T-helper 22 cell (primary cell): Measurements from ENCODE around the gene IQSEC1.

Experiments used
- DNase-seq: peaks from one replicate; pipeline ENCODE4 v3.0.0-alpha.2; 2020; ENCODE audit warnings: low read depth

Gene IQSEC1

DNA sequence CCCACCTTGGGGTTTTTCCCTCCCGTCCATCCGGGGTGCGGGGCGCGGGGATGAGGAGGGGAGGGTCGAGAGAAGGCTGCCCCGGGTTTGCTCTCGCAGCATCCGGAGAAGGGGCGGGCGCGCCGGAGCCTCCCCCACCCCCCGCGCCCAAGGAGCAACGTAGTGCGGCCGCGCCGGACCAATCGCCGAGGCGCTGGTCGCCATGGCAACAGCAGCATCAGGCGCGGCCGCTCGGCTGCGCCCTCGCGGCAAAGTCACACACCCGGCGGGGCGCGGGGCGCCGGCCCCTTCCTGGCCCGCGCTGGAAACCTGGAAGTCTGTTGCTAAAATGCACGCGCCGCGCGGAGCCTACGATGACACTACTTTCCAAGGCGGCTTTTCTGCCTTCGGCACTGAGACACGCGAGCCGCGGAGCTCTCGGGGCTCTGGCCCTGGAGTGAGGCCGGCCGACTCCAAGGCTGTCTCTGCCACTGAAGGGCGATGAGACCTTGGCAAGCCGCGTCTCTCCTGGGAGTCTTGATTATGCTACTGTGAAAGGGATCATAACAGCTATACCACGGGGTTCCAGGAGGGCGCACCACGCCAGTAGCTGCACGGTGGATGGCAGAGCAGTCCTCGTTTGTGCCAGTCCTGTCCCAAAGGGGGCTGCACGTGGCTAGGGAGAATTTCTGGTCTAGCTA, at the start of gene IQSEC1:
Gene IQSEC1 (minus strand): TSS at position 104 of the 680 bp plus-strand sequence. CDS start 415 bp downstream, outside the sequence.
- peak; percentile 68 for DNase-seq

DNA sequence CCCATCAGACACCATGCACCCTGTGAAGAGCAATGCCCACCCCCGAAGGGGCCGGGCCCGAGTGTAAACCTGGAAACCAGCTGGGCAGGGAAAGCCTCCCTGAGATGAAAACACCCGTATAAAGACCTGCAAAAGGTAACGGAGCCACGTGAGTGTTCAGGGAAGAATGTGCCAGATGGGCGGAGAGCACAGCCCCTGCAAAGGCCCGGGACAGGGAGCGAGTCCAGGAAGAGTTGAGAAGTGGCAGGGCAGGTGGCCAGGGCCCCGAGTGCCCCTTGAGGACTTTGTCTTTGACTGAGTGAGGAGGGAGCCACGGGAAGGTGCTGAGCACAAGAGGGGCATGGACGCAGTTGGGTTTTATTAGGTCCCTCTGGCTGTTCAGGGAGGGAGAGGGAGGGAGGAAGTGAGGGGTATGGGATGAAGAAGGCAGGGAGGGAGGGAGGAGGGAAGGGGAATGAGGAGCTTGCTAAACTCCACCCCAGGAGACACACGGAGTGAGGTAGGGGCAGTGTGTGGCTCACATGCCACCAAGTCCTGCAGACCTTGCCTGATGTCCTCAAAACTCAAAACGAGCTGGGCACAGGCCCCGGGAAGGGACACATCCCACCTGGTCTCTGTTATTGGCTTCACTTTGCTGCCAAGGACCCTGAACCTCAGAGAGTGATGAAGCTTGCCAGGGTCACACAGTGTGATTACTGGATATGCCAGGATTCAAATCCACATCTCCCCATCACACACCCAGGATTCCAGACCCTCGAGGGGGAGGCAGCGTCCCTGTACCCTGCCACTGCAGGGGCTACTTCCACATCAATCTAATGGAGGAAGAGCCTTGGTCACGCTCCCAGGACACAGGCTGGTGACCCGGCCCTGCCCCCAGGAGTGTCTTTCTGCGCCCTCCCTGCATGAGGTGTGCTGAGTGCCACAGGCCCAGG, 49.1 kb upstream of the IQSEC1 start:
- DNase-seq: no peak

DNA sequence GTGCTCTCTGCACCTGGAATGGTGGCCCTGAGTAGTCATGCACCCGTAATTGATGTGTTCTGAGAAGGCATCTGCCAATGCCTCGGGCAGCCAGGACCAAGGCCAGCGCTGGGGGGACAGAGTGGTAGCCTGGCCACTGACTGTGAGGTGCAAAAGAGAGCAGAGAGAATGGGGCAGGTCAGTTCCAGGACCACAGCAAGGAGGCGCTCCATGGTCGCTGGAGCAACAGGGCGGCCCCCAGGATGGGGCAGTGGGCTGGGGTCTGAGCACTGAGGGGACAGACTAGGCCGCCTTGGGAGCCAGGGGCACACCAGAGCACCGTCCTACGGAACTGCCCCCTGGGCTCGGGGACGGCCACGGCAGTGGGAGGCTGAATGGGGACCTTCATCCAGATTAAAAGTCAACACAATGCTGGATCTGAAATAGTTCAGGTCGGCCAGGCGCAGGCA, 48.3 kb upstream of the IQSEC1 start:
- DNase-seq: no peak

DNA sequence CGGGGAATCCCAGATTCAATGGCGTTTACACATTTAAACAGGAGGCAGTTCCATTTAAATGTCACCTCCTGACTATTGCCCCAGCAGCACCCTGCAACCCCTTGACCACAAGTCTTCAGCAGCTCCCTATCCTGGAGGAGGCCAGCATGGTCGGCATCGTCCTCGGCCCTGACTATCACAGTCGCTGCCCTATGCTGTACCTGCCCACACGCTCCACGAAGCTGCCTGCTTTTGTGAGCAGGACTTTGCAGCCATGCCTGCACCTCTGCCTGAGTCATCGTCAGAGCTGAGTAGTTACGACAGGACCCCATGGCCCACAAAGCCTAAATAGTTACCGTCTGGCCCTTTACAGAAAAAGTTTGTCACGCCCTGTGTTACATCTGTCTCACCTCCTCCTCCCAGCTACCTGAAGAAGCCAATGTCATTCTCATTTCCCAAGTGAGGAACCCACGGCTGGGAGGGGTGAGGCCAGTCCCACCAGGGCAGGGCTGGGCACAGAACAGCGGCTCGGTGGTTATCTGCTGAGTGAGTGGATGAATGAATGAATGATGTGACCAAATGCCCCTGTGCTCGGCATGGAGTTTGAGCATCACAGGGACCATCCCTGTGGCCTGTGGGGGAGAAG, 47.8 kb upstream of the IQSEC1 start:
- no peak for DNase-seq

DNA sequence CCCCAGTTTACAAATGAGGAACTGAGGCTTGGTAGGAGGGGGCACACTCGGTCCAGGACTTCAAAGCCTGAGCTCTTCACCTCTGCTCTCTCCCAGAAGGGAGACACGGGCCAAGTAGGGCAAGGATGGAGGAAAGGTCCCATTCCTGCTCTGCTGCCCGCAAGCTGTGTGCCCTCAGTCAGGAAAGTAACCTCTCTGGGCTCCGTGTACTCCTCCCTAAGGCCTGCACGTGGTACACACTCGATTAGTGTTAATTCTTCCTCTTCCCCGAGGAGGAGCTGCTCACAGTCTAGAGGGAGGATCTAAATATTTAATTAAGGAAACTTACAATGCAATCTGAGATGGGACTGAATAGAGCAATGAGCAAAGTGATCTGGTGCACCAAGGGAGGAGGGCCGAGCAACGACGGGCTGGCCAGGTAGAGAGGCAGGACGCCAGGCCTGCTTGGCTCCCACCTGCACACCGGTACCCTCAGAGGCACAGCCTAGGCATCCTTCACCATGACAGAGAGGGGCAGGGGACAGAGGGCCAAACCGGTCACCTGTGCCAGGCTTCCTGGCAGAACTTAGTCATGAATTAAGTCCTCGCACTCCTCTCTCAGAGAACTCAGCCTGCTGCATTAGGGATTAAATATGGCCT, 47.2 kb upstream of the IQSEC1 start:
- DNase-seq: no peak

DNA sequence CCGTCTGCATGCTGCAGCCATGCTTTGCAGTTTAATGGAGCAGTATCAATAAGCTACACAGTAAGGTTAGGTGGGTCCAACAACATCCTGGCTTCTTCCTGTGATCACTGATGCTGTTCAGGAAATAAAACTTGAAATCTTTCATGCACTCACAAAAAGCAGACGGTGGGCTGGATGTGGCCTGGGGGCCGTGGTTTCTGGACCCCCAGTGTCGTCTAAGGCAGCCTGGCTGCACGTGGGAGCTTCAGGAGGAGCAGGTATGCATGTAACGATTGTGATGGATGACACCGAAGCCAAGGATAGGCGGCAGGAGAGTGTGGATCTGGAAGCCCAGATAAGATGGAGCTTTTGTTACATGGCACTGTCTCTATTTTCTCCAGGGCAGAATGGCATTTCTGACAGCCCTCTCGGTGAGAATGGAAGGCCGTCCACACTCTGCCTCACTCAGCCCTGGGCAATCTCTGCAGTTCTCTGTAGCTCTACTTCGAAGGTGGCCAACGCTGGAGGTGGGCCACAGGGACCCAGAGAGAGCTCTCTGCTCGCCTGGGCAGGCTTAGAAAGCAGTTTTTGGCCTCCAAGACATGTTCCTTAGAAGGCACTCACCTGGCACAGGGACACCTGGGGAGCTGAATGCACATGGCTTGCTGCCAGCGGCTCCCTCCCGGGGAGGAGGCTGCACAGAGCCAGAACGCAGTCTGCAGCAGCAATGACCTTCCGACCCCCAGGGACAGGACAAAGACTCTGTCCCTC, 46.4 kb upstream of the IQSEC1 start:
- DNase-seq: no peak

DNA sequence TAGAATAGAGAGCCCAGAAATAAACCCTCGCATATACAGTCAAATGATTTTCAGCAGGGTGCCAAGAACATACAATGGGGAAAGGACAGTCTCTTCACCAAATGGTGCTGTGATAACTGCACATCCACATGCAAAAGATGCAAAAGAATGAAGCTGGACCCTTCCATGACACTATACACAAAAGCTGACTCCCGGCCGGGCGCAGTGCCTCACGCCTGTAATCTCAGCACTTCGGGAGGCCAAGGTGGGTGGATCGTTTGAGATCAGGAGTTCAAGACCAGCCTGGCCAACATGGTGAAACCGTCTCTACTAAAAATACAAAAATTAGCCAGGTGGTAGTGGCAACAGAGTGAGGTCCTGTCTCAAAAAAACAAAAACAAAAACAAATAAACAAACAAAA, 43.2 kb upstream of the IQSEC1 start:
- DNase-seq: no peak

DNA sequence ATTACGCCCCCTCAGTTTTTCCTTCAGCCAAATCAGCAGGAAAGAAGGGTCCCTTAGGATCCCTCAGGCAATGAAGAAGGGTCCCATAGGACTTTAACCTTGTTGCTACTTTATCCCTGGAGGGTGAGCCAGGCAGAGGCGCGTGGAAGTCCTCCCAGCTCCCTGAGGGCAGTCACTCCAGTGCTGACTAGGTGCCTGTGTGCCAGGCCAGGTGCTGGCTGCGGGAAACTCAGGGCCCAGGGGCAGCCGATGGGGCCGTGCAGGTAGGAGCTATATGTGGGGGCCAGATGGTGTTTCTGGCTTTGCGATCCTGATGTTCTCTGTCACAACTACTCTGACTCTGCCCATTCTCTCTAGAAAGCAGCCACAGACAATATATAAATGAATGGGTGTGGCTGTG, 42.8 kb upstream of the IQSEC1 start:
- DNase-seq: no peak

DNA sequence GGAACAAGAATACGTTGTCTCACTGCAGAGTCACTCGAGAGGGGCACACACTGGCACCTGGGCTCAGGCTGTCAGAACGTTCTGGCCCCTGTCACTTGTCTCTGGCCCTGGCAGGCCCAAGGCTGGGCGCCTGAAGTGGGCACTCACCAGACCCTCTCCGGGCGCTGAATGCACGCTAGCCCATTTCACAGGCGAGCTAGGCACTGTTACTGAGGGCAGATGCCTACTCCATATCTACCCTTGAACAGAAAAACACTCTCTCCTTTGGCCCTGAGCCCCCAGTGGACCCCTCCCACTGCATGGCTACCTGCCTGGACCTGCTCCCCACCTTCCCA, 42.3 kb upstream of the IQSEC1 start:
- DNase-seq: no peak

DNA sequence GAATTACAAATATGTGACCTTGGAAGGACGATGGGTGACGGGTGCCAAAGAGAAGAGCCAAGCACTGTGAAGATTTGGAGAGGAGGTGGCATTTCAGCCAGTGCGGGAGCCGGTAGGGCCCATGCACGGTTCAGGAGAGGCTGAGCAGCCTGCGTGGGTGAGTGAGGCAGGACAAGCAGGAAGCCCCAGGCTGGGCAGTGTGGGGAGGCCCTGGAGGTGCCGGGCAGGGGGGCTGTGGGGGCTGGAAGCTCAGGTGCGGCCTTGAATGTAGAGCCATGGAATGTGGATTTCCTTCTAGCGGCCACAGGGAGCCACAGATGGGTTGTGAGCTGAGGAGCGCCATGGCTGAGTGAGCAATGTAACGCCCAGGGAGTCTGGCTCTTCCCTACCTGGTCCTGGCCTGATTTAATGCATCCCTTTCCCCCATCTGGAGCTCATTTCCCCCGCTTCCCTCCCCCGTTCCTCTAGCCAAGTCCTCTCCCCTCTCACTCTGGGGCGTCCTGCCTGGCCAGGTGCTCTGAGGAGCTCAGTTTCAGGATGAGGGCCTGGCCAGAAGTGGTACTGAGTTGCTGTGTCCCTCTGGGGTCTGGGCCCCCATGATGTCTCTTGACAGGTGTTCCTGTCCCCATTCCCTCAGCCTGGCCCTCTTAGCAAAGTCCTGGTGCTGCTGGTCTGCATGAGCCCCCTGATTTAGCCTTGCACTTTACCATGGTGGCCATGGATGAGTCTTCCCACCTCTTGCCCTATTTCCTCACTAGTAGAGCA, 41.8 kb upstream of the IQSEC1 start:
- DNase-seq: no peak

DNA sequence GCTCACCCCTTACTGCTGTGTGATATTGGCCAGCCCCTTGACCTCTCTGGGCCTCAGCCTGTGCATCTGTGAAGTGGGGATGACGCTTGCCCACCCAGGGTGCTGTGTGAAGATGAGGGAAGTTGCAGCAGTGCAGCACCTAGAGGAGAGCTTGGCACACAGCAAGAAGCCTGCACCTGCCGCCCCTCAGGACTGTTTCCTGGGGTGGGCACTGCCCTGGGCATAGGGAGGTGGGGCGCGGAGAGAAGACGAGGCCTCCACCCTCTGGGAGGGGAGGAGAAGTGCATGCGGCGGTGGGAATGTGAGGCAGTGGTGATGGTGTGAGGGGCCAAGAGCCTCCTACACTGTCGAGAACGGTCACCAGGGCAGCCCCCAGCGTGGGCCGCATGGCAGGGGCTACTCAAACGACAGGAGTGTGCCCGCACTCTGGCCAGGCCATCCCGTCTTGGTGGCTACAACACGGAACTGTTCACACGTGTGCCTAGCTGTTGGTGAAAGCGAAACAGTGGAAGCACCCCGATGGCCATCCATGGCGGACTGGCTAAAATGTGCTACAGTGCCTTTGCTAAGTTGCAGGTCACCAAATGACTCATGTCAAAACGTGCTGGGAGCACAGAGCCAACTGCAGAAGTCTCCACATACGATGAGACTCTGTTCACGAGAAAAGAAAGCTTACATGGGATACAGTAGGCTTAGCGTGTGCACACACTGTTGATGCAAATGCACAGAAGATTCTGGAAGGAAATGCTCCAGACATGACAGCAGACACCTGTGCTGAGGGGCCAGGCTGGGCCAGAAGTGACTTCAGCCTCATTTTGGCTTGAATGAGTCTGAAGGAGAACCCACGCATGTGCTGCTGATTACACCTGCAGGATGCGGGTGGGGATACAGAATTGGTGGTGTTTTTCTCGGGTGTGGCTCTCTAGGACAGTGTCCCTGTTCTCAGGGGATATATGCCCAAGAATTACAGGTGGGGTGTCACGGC, 40.4 kb upstream of the IQSEC1 start:
- no peak for DNase-seq

DNA sequence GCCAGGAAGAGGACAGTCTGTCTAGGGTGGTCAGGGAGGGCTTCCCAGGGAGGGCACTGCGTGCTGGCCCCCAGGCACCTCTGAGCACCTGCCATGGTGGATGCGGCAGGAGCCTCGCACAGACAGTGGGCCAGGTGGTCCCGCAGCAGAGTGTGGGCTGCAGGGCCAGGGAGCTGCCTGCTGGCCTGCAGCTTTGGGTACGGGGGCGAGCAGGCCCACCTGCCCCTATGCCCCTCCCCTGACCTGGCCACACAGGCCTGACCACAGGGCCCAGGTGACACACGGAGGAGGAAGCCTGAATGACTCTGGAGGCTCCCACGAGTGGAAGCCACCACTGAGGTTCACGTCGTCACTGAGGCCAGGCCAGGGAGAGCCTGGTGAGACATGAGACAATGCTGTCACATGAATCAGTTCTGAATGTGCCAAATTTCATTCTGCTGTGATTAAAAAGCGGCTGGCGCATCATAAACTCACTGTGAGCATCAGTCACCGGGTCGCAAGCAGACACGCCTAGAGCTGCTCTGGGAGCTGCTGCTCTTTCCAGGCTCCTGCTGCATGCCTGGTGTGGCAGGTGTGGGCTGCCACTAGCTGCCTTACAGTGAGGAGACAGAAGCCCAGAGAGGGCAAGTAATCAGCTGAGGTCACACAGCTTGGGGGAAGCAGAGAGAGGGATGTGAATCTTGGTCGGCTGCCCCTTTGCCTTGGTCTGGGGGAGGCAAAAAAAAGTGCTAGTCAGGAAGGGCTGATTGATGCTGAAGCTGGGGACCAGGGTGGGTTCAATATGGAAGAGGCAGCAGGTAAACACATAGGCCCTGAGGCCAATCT, 39.5 kb upstream of the IQSEC1 start:
- DNase-seq: no peak

DNA sequence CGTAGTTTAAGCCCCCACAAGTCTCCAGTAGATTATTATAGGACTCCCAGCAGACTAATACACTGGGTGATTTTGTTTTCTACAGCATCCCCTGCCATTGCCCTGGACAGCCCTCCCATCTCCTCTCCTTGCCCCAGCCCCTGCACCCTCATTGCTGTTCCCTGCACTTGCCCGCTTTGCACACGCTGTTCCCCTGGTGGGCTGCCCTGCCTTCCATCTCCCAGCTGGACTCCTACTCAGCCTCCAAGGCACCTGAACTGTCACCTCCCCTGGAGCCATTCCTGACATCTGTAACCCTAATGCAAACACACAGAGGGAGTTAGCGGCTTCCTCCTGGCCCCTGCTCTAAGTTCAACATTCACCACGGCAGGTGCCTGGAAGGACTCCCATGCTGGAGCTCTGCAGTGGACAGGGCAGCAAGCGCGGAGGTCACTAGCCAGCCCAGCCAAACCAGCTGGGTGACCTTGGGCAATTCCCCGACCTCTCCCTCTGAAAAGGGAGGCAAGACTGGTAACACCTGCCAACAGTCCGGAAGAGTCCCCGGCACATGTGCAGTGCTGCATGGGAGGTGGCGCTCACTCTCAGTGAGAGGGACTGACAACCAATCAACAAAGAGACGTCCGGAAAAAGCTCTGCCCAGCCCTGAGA, 38.8 kb upstream of the IQSEC1 start:
- DNase-seq: no peak

DNA sequence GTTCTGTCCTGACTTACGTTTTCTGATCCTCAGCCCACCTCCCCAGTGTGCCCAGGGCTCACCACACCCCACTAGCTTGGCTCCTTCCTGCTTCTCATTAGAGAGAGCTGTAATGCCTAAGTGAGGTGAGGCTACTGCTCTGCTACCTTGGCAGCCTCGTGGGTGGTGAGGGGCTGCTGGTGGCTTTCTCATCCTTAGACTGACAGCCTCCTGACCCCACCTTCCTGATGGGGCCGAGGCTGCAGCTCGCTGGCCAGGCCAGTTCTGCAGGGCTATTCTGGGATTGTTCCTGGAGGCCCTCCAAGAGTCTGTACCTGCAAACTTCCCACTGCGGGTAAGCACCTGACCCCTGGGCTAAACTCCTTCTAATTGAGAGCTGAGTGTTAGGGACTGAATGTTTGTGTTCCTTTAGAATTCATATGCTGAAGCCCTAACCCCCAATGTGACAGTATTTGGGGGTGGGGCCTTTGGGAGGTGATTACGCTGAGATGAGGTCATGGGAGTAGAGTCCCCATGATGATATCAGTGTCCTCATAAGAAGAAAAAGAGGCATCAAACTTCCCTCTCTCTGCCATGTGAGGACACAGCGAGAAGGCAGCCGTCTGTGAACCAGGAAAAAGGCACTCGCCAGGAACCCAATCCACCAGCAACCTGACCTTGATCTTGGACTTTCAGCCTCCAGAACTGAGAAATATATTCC, 38.1 kb upstream of the IQSEC1 start:
- DNase-seq: no peak

DNA sequence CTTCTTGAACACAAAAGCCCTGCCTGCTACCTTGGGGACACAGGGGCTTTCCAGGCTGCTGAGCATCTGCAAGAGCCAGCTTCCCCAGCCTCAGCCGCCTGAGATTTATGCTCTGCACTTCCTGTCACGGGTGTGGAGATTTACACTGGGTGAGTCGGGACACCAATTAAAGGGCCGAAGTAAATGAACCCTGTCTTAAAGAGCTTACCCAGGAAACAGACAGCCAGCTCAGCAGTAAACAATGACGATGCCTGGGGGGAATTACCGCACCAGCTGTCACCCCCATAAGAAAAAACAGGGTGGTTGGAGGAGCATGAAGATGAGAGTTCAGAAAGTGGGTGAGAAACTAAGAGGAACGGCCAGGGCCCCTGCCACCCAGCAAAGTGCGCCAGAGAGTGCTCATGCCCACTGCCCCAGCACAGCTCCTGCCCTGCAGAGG, 37.5 kb upstream of the IQSEC1 start:
- no peak for DNase-seq

DNA sequence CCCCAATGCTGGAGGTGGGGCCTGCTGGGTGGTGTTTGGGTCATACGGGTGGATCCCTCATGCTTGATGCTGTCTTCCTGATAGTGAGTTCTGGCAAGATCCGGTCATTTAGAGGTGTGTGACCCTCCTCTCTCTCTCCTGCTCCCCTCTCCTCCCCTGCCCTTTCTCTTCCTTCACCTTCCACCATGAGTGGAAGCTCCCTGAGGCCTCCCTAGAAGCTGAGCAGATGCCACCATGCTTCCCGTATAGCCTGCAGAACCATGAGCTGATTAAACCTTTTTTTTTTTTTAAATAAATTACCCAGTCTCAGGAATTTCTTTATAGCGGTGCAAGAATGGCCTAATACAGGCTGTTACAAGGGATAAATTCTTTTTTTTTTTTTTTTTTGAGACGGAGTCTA, 36.3 kb upstream of the IQSEC1 start:
- no peak for DNase-seq

DNA sequence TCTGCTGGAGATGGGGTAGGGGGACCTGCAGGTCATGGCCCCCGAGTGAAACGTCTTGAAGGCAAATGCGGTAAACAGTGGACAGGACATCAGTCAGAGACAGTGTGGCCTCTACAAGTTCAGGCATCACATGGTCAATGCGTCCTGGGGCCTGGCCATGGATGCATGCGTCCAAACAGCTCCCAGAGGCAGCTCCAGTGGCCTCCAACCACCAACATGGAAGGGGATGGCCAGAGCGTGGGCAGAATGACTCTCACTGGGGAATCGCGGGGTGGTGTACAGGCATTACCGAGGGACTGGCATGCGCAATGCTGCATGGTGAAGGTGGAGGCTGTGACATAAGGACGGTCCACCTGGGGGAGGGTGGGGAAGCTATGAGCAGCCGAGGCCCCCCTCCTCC, 35.6 kb upstream of the IQSEC1 start:
- no peak for DNase-seq

DNA sequence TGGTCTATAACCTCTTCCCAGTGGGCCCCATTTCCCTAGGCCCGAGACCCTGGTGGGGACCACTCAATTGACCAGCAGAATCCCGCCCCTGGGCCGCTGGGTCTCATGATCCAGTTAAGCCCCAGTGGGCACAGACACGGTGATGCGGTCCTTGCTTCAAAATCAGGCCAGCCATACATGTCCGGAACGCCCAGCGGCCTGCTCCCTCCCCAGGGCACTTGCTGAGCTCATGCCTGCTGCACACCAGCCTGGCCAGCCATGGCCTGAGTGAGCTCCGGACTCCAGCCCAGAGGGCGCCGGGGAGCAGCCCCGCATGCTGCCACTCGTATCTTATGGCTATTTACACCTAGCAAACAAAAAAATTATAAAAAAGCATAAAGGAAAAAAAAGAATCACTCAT, 34.4 kb upstream of the IQSEC1 start:
- DNase-seq: no peak
